ENCODE measurements around the gene CCDC179. TPM values are rescaled to one million over a fixed set of nuclear protein-coding genes. Genes with fewer than 3 reads are reported as not detected.

Gene CCDC179
- total and polyA plus RNA-seq, 9 of the 15 experiments (the other 6 are each of a cell fraction or from before 2014, with no cell fraction given) = not detected

- in situ Hi-C loops (cut with MboI) (no loop called here), intact Hi-C loops (cut with micrococcal nuclease) (no loop called here)
- Histone ChIP-seq H3K9ac (ENCODE audit: insufficient read depth in 1 of 2, low read depth in 2 of 2, low read length in 2 of 2) (no peak overlapping the region), H3K4me2 (ENCODE audit: insufficient read depth, low read length) (no peak overlapping the region), H3K4me1 (replicated peaks in 1 of 2; ENCODE audit: control insufficient read depth in 2 of 2, insufficient read depth in 2 of 2, low read length in 2 of 2) (no peaks in the 10 kb centered on the region), H4K20me1 (replicated peaks; ENCODE audit: control insufficient read depth, insufficient read depth, low read length) (no peaks in the 10 kb centered on the region), H2AFZ (ENCODE audit: low read depth, low read length) (no peak overlapping the region), H3K79me2 (ENCODE audit: control insufficient read depth, insufficient read depth, low read length) (no peaks in the 10 kb centered on the region), H3K27me3 (ENCODE audit: control insufficient read depth in 2 of 2, insufficient read depth in 2 of 2, low read length in 2 of 2) (no peaks in the 10 kb centered on the region), H3K9me3 (replicated peaks; ENCODE audit: control insufficient read depth, insufficient read depth, low read depth, low read length) (no peaks in the 10 kb centered on the region), H3K9me1 (ENCODE audit: control insufficient read depth, insufficient read depth, low read length) (no peaks in the 10 kb centered on the region), H3K36me3 (ENCODE audit: control insufficient read depth, insufficient read depth, low read length) (no peaks in the 10 kb centered on the region), H3K4me3 (no peak overlapping the region), H3K27ac (ENCODE audit: extremely low read depth, low read depth, low read length) (no peak overlapping the region)
- ChIA-PET POLR2A (no interaction called here), CTCF (ENCODE audit: low intra/inter-chr PET ratio) (no interaction called here)
- ATAC-seq (no peak), DNase-seq (ENCODE audit: extremely low read depth in 1 of 4, low spot score in 3 of 4) (no peak), FAIRE-seq (no peak)
- BruUV-seq (replicated peaks) = no TSS peak
- WGBS (ENCODE audit: insufficient coverage, low coverage, missing lambda C conversion rate) = 0% methylated on average over 3 of the region's 4 CpGs
- TF ChIP-seq, protein P1, sequence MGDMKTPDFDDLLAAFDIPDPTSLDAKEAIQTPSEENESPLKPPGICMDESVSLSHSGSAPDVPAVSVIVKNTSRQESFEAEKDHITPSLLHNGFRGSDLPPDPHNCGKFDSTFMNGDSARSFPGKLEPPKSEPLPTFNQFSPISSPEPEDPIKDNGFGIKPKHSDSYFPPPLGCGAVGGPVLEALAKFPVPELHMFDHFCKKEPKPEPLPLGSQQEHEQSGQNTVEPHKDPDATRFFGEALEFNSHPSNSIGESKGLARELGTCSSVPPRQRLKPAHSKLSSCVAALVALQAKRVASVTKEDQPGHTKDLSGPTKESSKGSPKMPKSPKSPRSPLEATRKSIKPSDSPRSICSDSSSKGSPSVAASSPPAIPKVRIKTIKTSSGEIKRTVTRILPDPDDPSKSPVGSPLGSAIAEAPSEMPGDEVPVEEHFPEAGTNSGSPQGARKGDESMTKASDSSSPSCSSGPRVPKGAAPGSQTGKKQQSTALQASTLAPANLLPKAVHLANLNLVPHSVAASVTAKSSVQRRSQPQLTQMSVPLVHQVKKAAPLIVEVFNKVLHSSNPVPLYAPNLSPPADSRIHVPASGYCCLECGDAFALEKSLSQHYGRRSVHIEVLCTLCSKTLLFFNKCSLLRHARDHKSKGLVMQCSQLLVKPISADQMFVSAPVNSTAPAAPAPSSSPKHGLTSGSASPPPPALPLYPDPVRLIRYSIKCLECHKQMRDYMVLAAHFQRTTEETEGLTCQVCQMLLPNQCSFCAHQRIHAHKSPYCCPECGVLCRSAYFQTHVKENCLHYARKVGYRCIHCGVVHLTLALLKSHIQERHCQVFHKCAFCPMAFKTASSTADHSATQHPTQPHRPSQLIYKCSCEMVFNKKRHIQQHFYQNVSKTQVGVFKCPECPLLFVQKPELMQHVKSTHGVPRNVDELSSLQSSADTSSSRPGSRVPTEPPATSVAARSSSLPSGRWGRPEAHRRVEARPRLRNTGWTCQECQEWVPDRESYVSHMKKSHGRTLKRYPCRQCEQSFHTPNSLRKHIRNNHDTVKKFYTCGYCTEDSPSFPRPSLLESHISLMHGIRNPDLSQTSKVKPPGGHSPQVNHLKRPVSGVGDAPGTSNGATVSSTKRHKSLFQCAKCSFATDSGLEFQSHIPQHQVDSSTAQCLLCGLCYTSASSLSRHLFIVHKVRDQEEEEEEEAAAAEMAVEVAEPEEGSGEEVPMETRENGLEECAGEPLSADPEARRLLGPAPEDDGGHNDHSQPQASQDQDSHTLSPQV (IDR thresholded peaks at IDR 0.05) = no peak
- TF ChIP-seq SRSF9 (IDR thresholded peaks at IDR 0.05; ENCODE audit: borderline replicate concordance, low read depth, low read length) (no peak), CAMTA2 (CRISPR knock-in tag; conservative IDR thresholded peaks at IDR 0.05) (no peak)
These were observed 41.3 kb upstream of the CCDC179 start for GRCh38 chr11:22901603-22902002.
